ENCODE data around the gene MAVS.
"Not testable (repeated sequence)": the region's sequence is repeated elsewhere in the genome, so short reads cannot be mapped to it uniquely, and the experiment has no call there.

Gene MAVS

DNA sequence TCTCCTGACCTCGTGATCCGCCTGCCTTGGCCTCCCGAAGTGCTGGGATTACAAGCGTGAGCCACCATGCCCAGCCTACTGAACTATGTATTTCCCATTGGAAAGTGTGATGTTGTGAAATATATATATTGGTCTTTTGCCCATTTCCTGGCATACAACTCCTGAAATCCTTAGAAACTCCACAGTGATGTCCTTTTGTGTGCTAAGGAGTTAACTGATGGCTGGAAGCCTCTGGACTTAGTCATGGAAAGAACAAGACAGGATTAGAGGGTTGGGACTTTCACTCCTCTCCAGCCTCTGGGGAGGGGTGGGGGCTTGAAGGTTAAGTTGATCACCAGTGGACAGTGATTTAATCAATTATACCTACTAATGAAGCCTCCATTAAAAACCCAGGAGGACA, 49.7 kb downstream of the MAVS start (continued):
- TF ChIP-seq TSHZ2 (CRISPR knock-in tag; IDR thresholded peaks at IDR 0.05) (no peak), ZNF8 (CRISPR knock-in tag; IDR thresholded peaks at IDR 0.05) (no peak), CSDC2 (CRISPR knock-in tag; IDR thresholded peaks at IDR 0.05) (no peak)

DNA sequence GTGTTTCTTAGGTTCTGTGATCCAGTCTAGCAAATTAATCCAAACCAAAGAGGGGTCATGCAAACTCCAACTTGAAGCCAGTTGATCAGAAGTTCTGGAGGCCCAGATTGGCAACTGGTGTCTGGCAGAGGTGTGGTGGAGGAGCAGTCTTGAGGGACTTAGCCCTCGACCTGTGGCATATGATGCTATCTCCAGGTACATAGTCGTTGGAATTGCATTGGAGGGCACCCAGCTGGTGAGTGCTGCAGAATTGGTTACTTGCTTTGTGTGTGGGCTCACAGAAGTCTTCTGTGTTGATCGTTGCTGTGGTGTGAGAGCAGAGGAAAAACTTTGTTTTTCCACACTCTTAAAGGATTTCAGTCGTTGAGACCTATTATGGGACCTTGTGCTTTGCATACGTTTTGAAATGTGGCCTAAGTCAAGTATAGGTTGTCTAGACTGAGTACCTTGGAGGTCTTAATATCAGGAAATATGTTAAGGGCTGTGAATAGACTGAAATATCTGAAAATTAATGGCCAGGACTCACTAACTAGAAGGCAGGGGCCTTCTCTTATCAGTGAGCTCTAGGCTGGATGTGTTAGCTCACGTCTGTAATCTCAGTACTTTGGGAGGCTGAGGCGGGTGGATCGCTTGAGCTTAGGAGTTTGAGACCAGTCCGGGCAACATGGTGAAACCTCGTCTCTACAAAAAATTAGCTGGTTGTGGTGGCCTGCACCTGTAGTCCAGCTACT, 50.4 kb downstream of the MAVS start:
- ATAC-seq, result no peak
- no peak for TF ChIP-seq ZNF70 (CRISPR knock-in tag; IDR thresholded peaks at IDR 0.05)
- TF ChIP-seq ZFP30 (CRISPR knock-in tag; IDR thresholded peaks at IDR 0.05), result no peak
- TF ChIP-seq CSDC2 (CRISPR knock-in tag; IDR thresholded peaks at IDR 0.05), result no peak
- TF ChIP-seq ESRRG (CRISPR knock-in tag; IDR thresholded peaks at IDR 0.05), result no peak

GRCh38 chr20:3898181-3898580, 51.5 kb downstream of the MAVS start:
- not testable (repeated sequence) for ATAC-seq

- no peak for ATAC-seq
- TF ChIP-seq PATZ1 (CRISPR knock-in tag; IDR thresholded peaks at IDR 0.05; ENCODE audit: borderline replicate concordance), result no peak
- TF ChIP-seq ZFP3 (CRISPR knock-in tag; IDR thresholded peaks at IDR 0.05), result no peak
- TF ChIP-seq PPARA (CRISPR knock-in tag; IDR thresholded peaks at IDR 0.05; ENCODE audit: borderline replicate concordance), result no peak
- TF ChIP-seq ZNF70 (CRISPR knock-in tag; IDR thresholded peaks at IDR 0.05), result no peak
- no peak for TF ChIP-seq ISL1 (CRISPR knock-in tag; IDR thresholded peaks at IDR 0.05)
- TF ChIP-seq OSR1 (CRISPR knock-in tag; IDR thresholded peaks at IDR 0.05), result no peak
- TF ChIP-seq ZNF8 (CRISPR knock-in tag; IDR thresholded peaks at IDR 0.05), result no peak
- no peak for TF ChIP-seq ARNTL (CRISPR knock-in tag; IDR thresholded peaks at IDR 0.05; ENCODE audit: borderline replicate concordance, low read depth)
- no peak for TF ChIP-seq ZFP30 (CRISPR knock-in tag; IDR thresholded peaks at IDR 0.05)
- no peak for TF ChIP-seq CSDC2 (CRISPR knock-in tag; IDR thresholded peaks at IDR 0.05)
- no peak for TF ChIP-seq ESRRG (CRISPR knock-in tag; IDR thresholded peaks at IDR 0.05)
- TF ChIP-seq TSHZ2 (CRISPR knock-in tag; IDR thresholded peaks at IDR 0.05), result no peak
- TF ChIP-seq BACH2 (CRISPR knock-in tag; IDR thresholded peaks at IDR 0.05; ENCODE audit: borderline replicate concordance), result no peak
- TF ChIP-seq, protein P1, sequence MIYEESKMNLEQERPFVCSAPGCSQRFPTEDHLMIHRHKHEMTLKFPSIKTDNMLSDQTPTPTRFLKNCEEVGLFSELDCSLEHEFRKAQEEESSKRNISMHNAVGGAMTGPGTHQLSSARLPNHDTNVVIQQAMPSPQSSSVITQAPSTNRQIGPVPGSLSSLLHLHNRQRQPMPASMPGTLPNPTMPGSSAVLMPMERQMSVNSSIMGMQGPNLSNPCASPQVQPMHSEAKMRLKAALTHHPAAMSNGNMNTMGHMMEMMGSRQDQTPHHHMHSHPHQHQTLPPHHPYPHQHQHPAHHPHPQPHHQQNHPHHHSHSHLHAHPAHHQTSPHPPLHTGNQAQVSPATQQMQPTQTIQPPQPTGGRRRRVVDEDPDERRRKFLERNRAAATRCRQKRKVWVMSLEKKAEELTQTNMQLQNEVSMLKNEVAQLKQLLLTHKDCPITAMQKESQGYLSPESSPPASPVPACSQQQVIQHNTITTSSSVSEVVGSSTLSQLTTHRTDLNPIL (CRISPR knock-in tag; IDR thresholded peaks at IDR 0.05; ENCODE audit: low read depth), result no peak
- no peak for TF ChIP-seq ZC3H10 (CRISPR knock-in tag; IDR thresholded peaks at IDR 0.05)
- TF ChIP-seq TCF4 (CRISPR knock-in tag; IDR thresholded peaks at IDR 0.05; ENCODE audit: borderline replicate concordance), result no peak
- TF ChIP-seq ZNF565 (CRISPR knock-in tag; conservative IDR thresholded peaks at IDR 0.05; ENCODE audit: low read depth), result no peak
- TF ChIP-seq, protein P2, sequence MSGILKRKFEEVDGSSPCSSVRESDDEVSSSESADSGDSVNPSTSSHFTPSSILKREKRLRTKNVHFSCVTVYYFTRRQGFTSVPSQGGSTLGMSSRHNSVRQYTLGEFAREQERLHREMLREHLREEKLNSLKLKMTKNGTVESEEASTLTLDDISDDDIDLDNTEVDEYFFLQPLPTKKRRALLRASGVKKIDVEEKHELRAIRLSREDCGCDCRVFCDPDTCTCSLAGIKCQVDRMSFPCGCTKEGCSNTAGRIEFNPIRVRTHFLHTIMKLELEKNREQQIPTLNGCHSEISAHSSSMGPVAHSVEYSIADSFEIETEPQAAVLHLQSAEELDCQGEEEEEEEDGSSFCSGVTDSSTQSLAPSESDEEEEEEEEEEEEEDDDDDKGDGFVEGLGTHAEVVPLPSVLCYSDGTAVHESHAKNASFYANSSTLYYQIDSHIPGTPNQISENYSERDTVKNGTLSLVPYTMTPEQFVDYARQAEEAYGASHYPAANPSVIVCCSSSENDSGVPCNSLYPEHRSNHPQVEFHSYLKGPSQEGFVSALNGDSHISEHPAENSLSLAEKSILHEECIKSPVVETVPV (CRISPR knock-in tag; IDR thresholded peaks at IDR 0.05), result no peak
- no peak for TF ChIP-seq SNAI2 (CRISPR knock-in tag; IDR thresholded peaks at IDR 0.05)
Observed at GRCh38 chr20:3898639-3899038, 52.0 kb downstream of the MAVS start.
